ENCODE measurements around the gene TP53TG5. TPM values are rescaled to one million over a fixed set of nuclear protein-coding genes. Genes with fewer than 3 reads are reported as not detected.

The TP53TG5 gene
- total RNA-seq, 1 donor from 2014 or later: not detected

- no peak for DNase-seq (ENCODE audit: extremely low spot score, unreplicated experiment)
- no peak overlapping the region for H3K4me3 Mint-ChIP-seq (ENCODE audit: unreplicated experiment)
- no peak overlapping the region for H3K27ac Mint-ChIP-seq (ENCODE audit: unreplicated experiment)
- TF ChIP-seq CTCF (IDR thresholded peaks at IDR 0.05): peak; percentile 43
- no peaks in the 10 kb centered on the region for H3K27me3 Mint-ChIP-seq (ENCODE audit: unreplicated experiment)
- no peaks in the 10 kb centered on the region for H3K9me3 Mint-ChIP-seq (ENCODE audit: unreplicated experiment)
- H3K36me3 Mint-ChIP-seq (ENCODE audit: unreplicated experiment): peaks cover 4% of the 10 kb centered on the region
- H3K4me1 Mint-ChIP-seq (ENCODE audit: unreplicated experiment): peaks cover 4% of the 10 kb centered on the region
Observed at GRCh38 chr20:45322952-45323383, 55.2 kb downstream of the TP53TG5 start.

Small RNA genes lying within 50 kb of the gene (microRNA-seq; reads per million reads assigned to microRNA genes)
- not detected for gene MIR6812 (ENCODE audit: unreplicated experiment)

Other genes with a start within 250 kb of the TP53TG5 start
- gene PI3, start 203.4 kb downstream of the TP53TG5 start, total RNA-seq: not detected in 2 replicates
- gene SEMG1, start 171.3 kb downstream of the TP53TG5 start, total RNA-seq: not detected in 2 replicates
- gene SEMG2, start 157.0 kb downstream of the TP53TG5 start, total RNA-seq: not detected in 2 replicates
- gene SLPI, start 123.8 kb downstream of the TP53TG5 start, total RNA-seq: not detected in 2 replicates
- gene RBPJL, start 71.5 kb downstream of the TP53TG5 start, total RNA-seq: not detected in 2 replicates
- gene MATN4, start 70.0 kb downstream of the TP53TG5 start, total RNA-seq: not detected in 2 replicates
- gene SDC4, start 29.9 kb downstream of the TP53TG5 start, total RNA-seq: 31.5 and 32.3 TPM in 2 replicates
- gene SYS1, start 15.2 kb downstream of the TP53TG5 start, total RNA-seq: 23.7 and 23.8 TPM in 2 replicates
- 37.4 and 37.7 TPM in 2 replicates for gene DBNDD2, start 30.0 kb upstream of the TP53TG5 start, total RNA-seq
- 137 and 140 TPM in 2 replicates for gene PIGT, start 37.8 kb upstream of the TP53TG5 start, total RNA-seq
- gene WFDC2, start 91.4 kb upstream of the TP53TG5 start, total RNA-seq: not detected in 2 replicates
- gene SPINT3, start 137.3 kb upstream of the TP53TG5 start, total RNA-seq: not detected in 2 replicates
- not detected in 2 replicates for gene WFDC6, start 161.2 kb upstream of the TP53TG5 start, total RNA-seq
- not detected in 2 replicates for gene EPPIN, start 169.1 kb upstream of the TP53TG5 start, total RNA-seq
- not detected in 2 replicates for gene WFDC8, start 201.0 kb upstream of the TP53TG5 start, total RNA-seq

Measured in osteocyte (in vitro differentiated cells).